DND-41 (cell line): ENCODE measurements around the gene TXNDC2.

Source experiments
- ATAC-seq: fragments of 200-7000 bp; cut with Tn5 transposase; 3 replicates; pipeline ENCODE4 v1.9.1; 2021; ENCODE audit warnings: low read depth; ENCODE audit not compliant: insufficient read depth
- DNase-seq: peaks from one replicate; pipeline ENCODE4 v3.0.0-alpha.2; 2020
- H2AFZ ChIP-seq: 2 replicates; pipeline ENCODE4 v1.6.0; 2012; ENCODE audit warnings: low read depth, low read length
- H3K27ac ChIP-seq: 2 replicates; pipeline ENCODE4 v1.5.1; 2012; ENCODE audit warnings: low read length, inconsistent platforms
- H3K27me3 ChIP-seq: fragments of 200-600 bp; sonication (generic); 2 replicates; pipeline ENCODE4 v1.6.0; 2012; ENCODE audit warnings: low read length, mild to moderate bottlenecking, inconsistent platforms; ENCODE audit not compliant: insufficient read depth, poor library complexity
- H3K36me3 ChIP-seq: 2 replicates; pipeline ENCODE4 v1.5.1; 2012; ENCODE audit warnings: low read length, inconsistent platforms; ENCODE audit not compliant: insufficient read depth
- H3K4me1 ChIP-seq: 2 replicates; pipeline ENCODE4 v1.5.1; 2012; ENCODE audit warnings: mild to moderate bottlenecking, low read length; ENCODE audit not compliant: insufficient read depth
- H3K4me2 ChIP-seq: 2 replicates; pipeline ENCODE4 v1.6.0; 2012; ENCODE audit warnings: mild to moderate bottlenecking, moderate library complexity, low read length, inconsistent platforms; ENCODE audit not compliant: insufficient read depth
- H3K4me3 ChIP-seq, 2 experiments: fragments of 200-600 bp in 1 of 2; shearing (Covaris generic) in 1 of 2; 2 replicates each; pipeline ENCODE4 v1.5.1; 2012 to 2016; ENCODE audit warnings: inconsistent platforms in 2 of 2, low read length in 2 of 2, mild to moderate bottlenecking in 2 of 2, low read depth in 1 of 2, moderate library complexity in 1 of 2
- H3K79me2 ChIP-seq: 2 replicates; pipeline ENCODE4 v1.6.0; 2012; ENCODE audit warnings: low read length, inconsistent platforms; ENCODE audit not compliant: insufficient read depth
- H3K9ac ChIP-seq: 2 replicates; pipeline ENCODE4 v1.6.0; 2012; ENCODE audit warnings: low read depth, mild to moderate bottlenecking, inconsistent platforms, low read length, moderate library complexity
- H3K9me3 ChIP-seq: 2 replicates; pipeline ENCODE4 v1.5.1; 2012; ENCODE audit warnings: low read length, moderate library complexity, mild to moderate bottlenecking, inconsistent platforms; ENCODE audit not compliant: insufficient read depth, severe bottlenecking
- H4K20me1 ChIP-seq: 2 replicates; pipeline ENCODE4 v1.6.0; 2012; ENCODE audit warnings: low read length; ENCODE audit not compliant: insufficient read depth
- CTCF ChIP-seq: IDR thresholded peaks from 2 replicates; pipeline ENCODE4 v1.5.1; 2012; ENCODE audit warnings: borderline replicate concordance, low read length, moderate library complexity, mild to moderate bottlenecking; ENCODE audit not compliant: poor library complexity, severe bottlenecking; ENCODE audit errors: extremely low read depth
- EZH2 ChIP-seq: IDR thresholded peaks from 3 replicates; pipeline ENCODE4 v1.6.1; 2012; ENCODE audit warnings: borderline replicate concordance, low read depth, mild to moderate bottlenecking, moderate library complexity, low read length, inconsistent platforms; ENCODE audit not compliant: severe bottlenecking

The TXNDC2 gene

GRCh38 chr18:9927392-9928063, 41.8 kb downstream of the TXNDC2 start:
- no peak overlapping the region for H3K9ac ChIP-seq
- peaks cover 8% of the 10 kb centered on the region for H3K4me1 ChIP-seq
- H3K79me2 ChIP-seq: peaks cover 100% of the 10 kb centered on the region
- no peak overlapping the region for H3K4me2 ChIP-seq
- H3K27ac ChIP-seq: no peak overlapping the region
- no peak for ATAC-seq
- peaks cover 16% of the 10 kb centered on the region for H3K36me3 ChIP-seq
- no peak for TF ChIP-seq EZH2
- TF ChIP-seq CTCF: no peak
- no peaks in the 10 kb centered on the region for H3K9me3 ChIP-seq
- peaks cover 92% of the 10 kb centered on the region for H4K20me1 ChIP-seq
- H3K27me3 ChIP-seq: no peaks in the 10 kb centered on the region
- DNase-seq: no peak
- H2AFZ ChIP-seq: no peak overlapping the region
- no peak overlapping the region for H3K4me3 ChIP-seq

- H3K27me3 ChIP-seq: no peaks in the 10 kb centered on the region
- no peak overlapping the region for H3K4me3 ChIP-seq
- peaks cover 25% of the 10 kb centered on the region for H3K36me3 ChIP-seq
- no peak for ATAC-seq
- H3K9ac ChIP-seq: no peak overlapping the region
- H3K9me3 ChIP-seq: no peaks in the 10 kb centered on the region
- peaks cover 100% of the 10 kb centered on the region for H3K79me2 ChIP-seq
- H4K20me1 ChIP-seq: peaks cover 94% of the 10 kb centered on the region
- no peak for TF ChIP-seq EZH2
- no peak for TF ChIP-seq CTCF
- no peak overlapping the region for H3K4me2 ChIP-seq
- no peak overlapping the region for H2AFZ ChIP-seq
- 0 out of 2 replicates have a peak, but pooled peaks cover 4% of the 10 kb centered on the region for H3K4me1 ChIP-seq
- no peak for DNase-seq
- H3K27ac ChIP-seq: no peak overlapping the region
Measured at GRCh38 chr18:9928646-9929259, 43.0 kb downstream of the TXNDC2 start.

- no peaks in the 10 kb centered on the region for H3K27me3 ChIP-seq
- no peak overlapping the region for H2AFZ ChIP-seq
- DNase-seq (no peak), ATAC-seq (no peak)
- no peak overlapping the region for H3K27ac ChIP-seq
- peaks cover 37% of the 10 kb centered on the region for H3K36me3 ChIP-seq
- H3K79me2 ChIP-seq: peaks cover 97% of the 10 kb centered on the region
- no peak for TF ChIP-seq CTCF
- TF ChIP-seq EZH2: no peak
- H4K20me1 ChIP-seq: peaks cover 90% of the 10 kb centered on the region
- no peaks in the 10 kb centered on the region for H3K9me3 ChIP-seq
- no peak overlapping the region for H3K9ac ChIP-seq
- H3K4me3 ChIP-seq: no peak overlapping the region
- no peak overlapping the region for H3K4me2 ChIP-seq
- H3K4me1 ChIP-seq: 0 out of 2 replicates have a peak, but pooled peaks cover 4% of the 10 kb centered on the region
Measured at GRCh38 chr18:9930299-9930884, 44.6 kb downstream of the TXNDC2 start.
